Skin epidermis (tissue), 12 donors: ENCODE results near the gene MS4A14.

Experiments used
- H3K27ac ChIP-seq, 21 experiments: fragments of 200-600 bp; sonication (generic) in 11 of 21; one replicate each; pipeline ENCODE4 v1.5.0; 2020; ENCODE audit warnings: mild to moderate bottlenecking in 3 of 21, inconsistent platforms in 2 of 21, moderate library complexity in 2 of 21
- H3K4me3 ChIP-seq, 7 experiments: fragments of 200-600 bp; sonication (generic) in 2 of 7; one replicate each; pipeline ENCODE4 v1.5.0; 2020; ENCODE audit warnings: inconsistent platforms in 2 of 7, mild to moderate bottlenecking in 2 of 7, moderate library complexity in 1 of 7

MS4A14 gene

GRCh38 chr11:60459345-60459744, 63.1 kb downstream of the MS4A14 start:
- no peak overlapping the region for H3K27ac ChIP-seq
- H3K4me3 ChIP-seq, result no peak overlapping the region
